ENCODE results near the gene CCL17.

Gene CCL17

DNA sequence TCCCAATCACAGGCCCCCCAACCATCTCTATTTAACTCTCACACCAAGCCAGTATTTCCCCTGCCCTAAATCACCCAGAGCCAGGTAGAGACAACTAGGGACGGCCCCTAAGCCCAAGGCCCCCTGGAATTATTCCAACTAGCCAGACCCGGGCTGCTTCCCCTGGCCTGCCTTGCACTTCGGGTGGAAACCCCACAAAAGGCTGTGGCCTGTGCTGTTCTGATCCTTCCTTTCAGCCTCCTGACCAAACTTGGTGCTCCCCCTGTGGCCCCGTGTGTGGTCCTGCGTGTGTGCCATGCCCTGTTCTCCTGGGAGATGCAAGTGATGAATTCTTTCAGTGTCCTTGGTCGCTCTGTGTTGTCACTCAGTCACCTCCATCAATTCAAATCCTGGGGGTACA is 14.9 kb downstream of the CCL17 start:
- Histone ChIP-seq H3K36me3 (ENCODE audit: insufficient read depth, low read length) (no peaks in the 10 kb centered on the region), H3K4me3 (ENCODE audit: low read depth, low read length) (no peak overlapping the region), H3K79me2 (ENCODE audit: control insufficient read depth, insufficient read depth, low read length, unreplicated experiment) (no peaks in the 10 kb centered on the region), H3K4me1 (ENCODE audit: control insufficient read depth, insufficient read depth, low read length, unreplicated experiment) (peaks cover 12% of the 10 kb centered on the region), H3K27me3 (ENCODE audit: insufficient read depth, low read length) (no peaks in the 10 kb centered on the region), H3K27ac (ENCODE audit: low read depth, low read length) (no peak overlapping the region), H2AFZ (ENCODE audit: low read length, unreplicated experiment) (no peak overlapping the region)

DNA sequence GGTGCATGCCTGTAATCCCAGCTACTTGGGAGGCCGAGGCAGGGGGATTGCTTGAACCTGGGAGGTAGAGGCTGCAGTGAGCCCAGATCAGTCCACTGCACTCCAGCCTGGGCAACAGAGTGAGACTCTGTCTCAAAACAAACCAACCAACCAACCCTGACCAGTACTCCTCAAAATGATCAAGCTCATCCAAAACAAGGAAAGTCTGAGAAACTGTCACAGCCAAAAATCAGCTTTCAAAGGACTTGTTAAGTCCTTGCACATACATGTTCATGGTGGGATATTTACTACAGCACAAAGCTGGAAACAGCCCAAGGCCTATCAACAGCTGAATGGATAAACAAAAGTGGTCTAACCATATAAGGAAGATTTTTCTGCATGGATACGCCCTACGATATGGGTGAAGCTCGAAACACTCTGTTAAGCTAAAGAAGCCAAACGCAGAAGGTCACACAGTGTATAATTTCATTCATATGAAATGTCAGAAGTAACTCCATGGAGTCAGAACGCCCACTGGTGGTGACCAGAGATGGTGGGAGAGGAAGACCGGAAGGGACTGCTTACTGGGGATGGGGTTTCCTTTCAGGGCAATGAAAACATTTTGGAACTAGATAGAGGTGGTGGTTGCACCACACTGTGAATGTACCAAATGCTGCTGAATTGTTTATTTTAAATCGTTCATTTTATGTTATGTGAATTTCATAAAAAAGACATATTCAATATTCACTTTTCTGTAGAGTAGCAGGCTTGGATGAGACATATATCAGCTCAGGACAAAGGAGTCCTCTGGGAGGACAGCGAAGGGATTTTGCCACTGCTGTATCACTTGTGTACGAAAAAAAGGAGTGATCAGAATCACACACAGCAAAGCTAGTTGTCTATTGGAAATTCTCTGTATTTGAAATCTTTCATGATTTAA is 17.7 kb downstream of the CCL17 start:
- H3K79me2 ChIP-seq (ENCODE audit: control insufficient read depth, insufficient read depth, low read length, unreplicated experiment): no peaks in the 10 kb centered on the region
- H3K36me3 ChIP-seq (ENCODE audit: insufficient read depth, low read length): no peaks in the 10 kb centered on the region
- peaks cover 12% of the 10 kb centered on the region for H3K4me1 ChIP-seq (ENCODE audit: control insufficient read depth, insufficient read depth, low read length, unreplicated experiment)
- no peak overlapping the region for H3K27ac ChIP-seq (ENCODE audit: low read depth, low read length)
- no peaks in the 10 kb centered on the region for H3K27me3 ChIP-seq (ENCODE audit: insufficient read depth, low read length)
- H3K4me3 ChIP-seq (ENCODE audit: low read depth, low read length): no peak overlapping the region
- H2AFZ ChIP-seq (ENCODE audit: low read length, unreplicated experiment): peak overlapping the region; percentile 21

DNA sequence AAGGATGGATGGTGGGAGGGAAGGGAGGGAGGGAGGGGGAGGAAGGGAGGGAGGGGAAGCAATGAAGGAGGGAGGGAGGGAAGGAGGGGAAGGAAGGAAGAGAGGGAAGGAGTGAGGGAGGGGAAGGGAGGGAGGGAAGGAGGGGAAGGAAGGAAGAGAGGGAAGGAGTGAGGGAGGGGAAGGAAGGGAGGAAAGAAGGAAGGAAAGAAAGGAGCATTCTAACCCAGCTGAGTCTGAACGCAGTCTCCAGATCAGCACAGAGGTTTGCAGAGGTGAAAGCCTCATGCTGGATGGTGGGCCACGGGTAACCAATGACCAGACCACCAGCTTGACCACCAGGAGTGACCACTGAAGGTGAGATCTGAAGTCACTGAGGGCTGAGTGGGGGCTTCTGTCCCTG is 18.6 kb downstream of the CCL17 start:
- peaks cover 4% of the 10 kb centered on the region; the same call in 1 of the 2 replicates for H3K36me3 ChIP-seq (ENCODE audit: insufficient read depth, low read length)
- no peak overlapping the region for H3K27ac ChIP-seq (ENCODE audit: low read depth, low read length)
- no peaks in the 10 kb centered on the region for H3K79me2 ChIP-seq (ENCODE audit: control insufficient read depth, insufficient read depth, low read length, unreplicated experiment)
- no peak overlapping the region for H3K4me3 ChIP-seq (ENCODE audit: low read depth, low read length)
- no peaks in the 10 kb centered on the region for H3K27me3 ChIP-seq (ENCODE audit: insufficient read depth, low read length)
- H3K4me1 ChIP-seq (ENCODE audit: control insufficient read depth, insufficient read depth, low read length, unreplicated experiment): peaks cover 12% of the 10 kb centered on the region
- H2AFZ ChIP-seq (ENCODE audit: low read length, unreplicated experiment): no peak overlapping the region

DNA sequence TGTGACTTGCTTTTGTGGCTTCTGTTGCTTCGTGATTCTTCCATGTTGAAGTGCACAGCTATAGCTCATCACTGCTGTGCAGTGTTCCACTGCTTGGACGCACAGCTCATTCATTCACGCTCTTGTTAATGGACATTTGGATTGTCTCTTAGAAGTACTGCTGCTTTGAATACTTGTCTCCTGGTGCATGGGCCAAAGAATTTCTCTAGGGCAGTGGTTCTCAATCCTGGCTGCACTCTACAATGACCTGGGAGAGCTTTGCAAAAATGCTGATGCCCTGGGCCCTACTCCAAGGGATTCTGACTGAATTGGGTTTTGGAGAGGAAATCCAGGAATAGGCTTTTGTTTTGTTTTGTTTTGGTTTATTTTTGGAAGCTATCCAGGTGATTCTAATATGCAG is 20.0 kb downstream of the CCL17 start:
- no peaks in the 10 kb centered on the region for H3K79me2 ChIP-seq (ENCODE audit: control insufficient read depth, insufficient read depth, low read length, unreplicated experiment)
- H3K4me1 ChIP-seq (ENCODE audit: control insufficient read depth, insufficient read depth, low read length, unreplicated experiment): peaks cover 7% of the 10 kb centered on the region
- H2AFZ ChIP-seq (ENCODE audit: low read length, unreplicated experiment): no peak overlapping the region
- no peak overlapping the region for H3K4me3 ChIP-seq (ENCODE audit: low read depth, low read length)
- H3K27me3 ChIP-seq (ENCODE audit: insufficient read depth, low read length): no peaks in the 10 kb centered on the region
- no peak overlapping the region for H3K27ac ChIP-seq (ENCODE audit: low read depth, low read length)
- H3K36me3 ChIP-seq (ENCODE audit: insufficient read depth, low read length): peaks cover 4% of the 10 kb centered on the region; the same call in 1 of the 2 replicates

DNA sequence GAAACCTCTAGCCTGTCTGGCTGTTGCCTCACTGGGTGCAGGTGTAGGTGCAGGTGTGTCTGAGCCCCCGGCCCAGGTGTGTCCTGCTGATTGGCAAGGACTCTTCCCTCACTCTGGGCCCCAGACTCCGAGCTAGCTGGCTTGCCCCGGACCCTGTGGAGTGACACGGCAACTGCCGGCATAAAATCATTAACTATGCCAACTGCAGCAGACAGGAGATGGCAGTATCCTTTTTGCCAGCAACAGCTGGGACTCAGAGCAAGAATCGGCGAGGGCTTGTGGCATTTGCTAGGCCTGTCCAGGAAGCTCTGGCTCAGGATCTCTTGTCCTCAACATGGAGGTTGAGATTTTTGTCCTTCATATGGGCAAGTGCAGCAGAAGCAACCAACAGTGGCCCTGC is 21.8 kb downstream of the CCL17 start:
- H3K79me2 ChIP-seq (ENCODE audit: control insufficient read depth, insufficient read depth, low read length, unreplicated experiment): no peaks in the 10 kb centered on the region
- peaks cover 4% of the 10 kb centered on the region; the same call in 1 of the 2 replicates for H3K36me3 ChIP-seq (ENCODE audit: insufficient read depth, low read length)
- H3K27me3 ChIP-seq (ENCODE audit: insufficient read depth, low read length): no peaks in the 10 kb centered on the region
- H3K27ac ChIP-seq (ENCODE audit: low read depth, low read length): no peak overlapping the region
- no peak overlapping the region for H3K4me3 ChIP-seq (ENCODE audit: low read depth, low read length)
- no peak overlapping the region for H2AFZ ChIP-seq (ENCODE audit: low read length, unreplicated experiment)
- H3K4me1 ChIP-seq (ENCODE audit: control insufficient read depth, insufficient read depth, low read length, unreplicated experiment): peaks cover 7% of the 10 kb centered on the region

DNA sequence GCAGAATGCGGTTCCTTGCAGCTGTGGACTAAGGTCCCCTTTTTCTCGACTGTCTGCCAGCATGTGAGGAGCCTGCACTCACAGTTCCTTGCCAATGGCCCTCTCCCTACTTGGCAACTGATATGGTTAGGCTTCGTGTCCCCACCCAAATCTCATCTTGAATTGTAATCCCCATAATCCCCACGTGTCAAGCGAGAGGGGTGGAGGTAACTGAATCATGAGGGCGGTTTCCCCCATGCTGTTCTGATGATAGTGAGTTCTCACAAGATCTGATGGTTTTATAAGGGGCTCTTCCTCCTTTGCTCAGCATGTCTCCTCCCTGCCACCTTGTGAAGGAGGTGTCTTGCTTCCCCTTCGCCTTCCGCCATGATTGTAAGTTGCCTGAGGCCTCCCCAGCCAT is 22.7 kb downstream of the CCL17 start:
- Histone ChIP-seq H2AFZ (ENCODE audit: low read length, unreplicated experiment) (no peak overlapping the region), H3K4me3 (ENCODE audit: low read depth, low read length) (no peak overlapping the region), H3K27ac (ENCODE audit: low read depth, low read length) (no peak overlapping the region), H3K4me1 (ENCODE audit: control insufficient read depth, insufficient read depth, low read length, unreplicated experiment) (peaks cover 4% of the 10 kb centered on the region), H3K36me3 (ENCODE audit: insufficient read depth, low read length) (peaks cover 7% of the 10 kb centered on the region; the same call in 1 of the 2 replicates), H3K27me3 (ENCODE audit: insufficient read depth, low read length) (no peaks in the 10 kb centered on the region), H3K79me2 (ENCODE audit: control insufficient read depth, insufficient read depth, low read length, unreplicated experiment) (no peaks in the 10 kb centered on the region)

DNA sequence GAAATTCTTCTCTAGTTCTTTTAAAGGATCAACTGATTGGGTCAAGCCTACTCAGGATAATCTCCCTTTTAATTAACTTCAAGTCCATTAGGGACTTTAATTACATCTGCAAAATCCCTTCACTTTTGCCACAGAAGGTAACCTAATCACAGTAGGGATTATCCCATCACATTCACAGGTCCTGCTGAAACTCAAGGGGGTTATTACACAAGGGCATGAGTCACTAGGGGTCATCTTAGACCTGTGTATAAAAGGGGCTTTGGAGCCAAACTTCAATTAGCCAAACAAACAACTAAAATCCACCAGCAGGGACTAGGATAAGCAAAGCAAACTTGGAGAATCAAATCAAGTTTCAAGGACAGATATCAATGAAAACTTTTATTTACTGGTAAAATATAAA is 23.3 kb downstream of the CCL17 start:
- Histone ChIP-seq H2AFZ (ENCODE audit: low read length, unreplicated experiment) (no peak overlapping the region), H3K27me3 (ENCODE audit: insufficient read depth, low read length) (no peaks in the 10 kb centered on the region), H3K27ac (ENCODE audit: low read depth, low read length) (no peak overlapping the region), H3K36me3 (ENCODE audit: insufficient read depth, low read length) (peaks cover 7% of the 10 kb centered on the region; the same call in 1 of the 2 replicates), H3K4me1 (ENCODE audit: control insufficient read depth, insufficient read depth, low read length, unreplicated experiment) (no peaks in the 10 kb centered on the region), H3K4me3 (ENCODE audit: low read depth, low read length) (no peak overlapping the region), H3K79me2 (ENCODE audit: control insufficient read depth, insufficient read depth, low read length, unreplicated experiment) (no peaks in the 10 kb centered on the region)

DNA sequence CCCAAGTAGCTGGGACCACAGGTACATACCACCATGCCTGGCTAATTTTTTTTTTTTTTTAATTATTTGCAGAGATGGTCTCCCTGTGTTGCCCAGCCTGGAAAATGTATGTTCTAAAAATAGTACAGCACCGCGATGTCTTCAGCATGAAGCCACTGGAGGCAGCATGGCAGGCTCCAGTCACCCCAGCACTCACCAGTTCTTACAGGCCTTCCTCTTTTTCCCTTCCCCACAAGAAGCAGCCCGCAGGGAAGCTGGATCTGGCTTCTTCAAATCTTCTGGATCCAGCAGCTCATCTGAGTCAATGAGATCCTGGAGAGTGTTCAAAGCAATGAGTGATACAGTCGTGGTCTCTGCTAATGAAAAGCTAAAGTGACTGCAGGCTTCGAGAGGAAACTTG is 26.4 kb downstream of the CCL17 start:
- H3K27ac ChIP-seq (ENCODE audit: low read depth, low read length): no peak overlapping the region
- H3K79me2 ChIP-seq (ENCODE audit: control insufficient read depth, insufficient read depth, low read length, unreplicated experiment): no peaks in the 10 kb centered on the region
- peaks cover 15% of the 10 kb centered on the region for H3K36me3 ChIP-seq (ENCODE audit: insufficient read depth, low read length)
- no peak overlapping the region for H2AFZ ChIP-seq (ENCODE audit: low read length, unreplicated experiment)
- no peak overlapping the region for H3K4me3 ChIP-seq (ENCODE audit: low read depth, low read length)
- no peaks in the 10 kb centered on the region for H3K27me3 ChIP-seq (ENCODE audit: insufficient read depth, low read length)
- no peaks in the 10 kb centered on the region for H3K4me1 ChIP-seq (ENCODE audit: control insufficient read depth, insufficient read depth, low read length, unreplicated experiment)

DNA sequence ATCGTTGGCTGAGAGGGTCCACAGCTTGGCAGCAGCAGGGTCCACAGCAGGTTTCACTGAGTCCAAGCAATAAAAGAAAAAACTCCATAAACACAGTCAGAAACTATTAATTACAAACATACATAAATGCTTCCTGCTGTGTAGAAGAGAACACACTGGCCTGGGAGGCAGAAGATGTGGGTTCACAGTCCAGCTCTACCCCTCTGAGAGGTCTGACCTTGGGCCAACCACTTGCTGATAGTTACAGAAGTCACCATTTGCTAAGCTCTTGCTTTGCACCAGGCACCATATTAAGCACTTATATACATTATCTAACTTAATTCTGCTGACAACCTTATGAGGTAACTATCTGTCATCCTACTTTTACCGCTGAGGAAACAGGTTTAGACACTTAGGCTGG is 27.9 kb downstream of the CCL17 start:
- Histone ChIP-seq H3K4me3 (ENCODE audit: low read depth, low read length) (no peak overlapping the region), H3K27me3 (ENCODE audit: insufficient read depth, low read length) (no peaks in the 10 kb centered on the region), H3K79me2 (ENCODE audit: control insufficient read depth, insufficient read depth, low read length, unreplicated experiment) (no peaks in the 10 kb centered on the region), H2AFZ (ENCODE audit: low read length, unreplicated experiment) (no peak overlapping the region), H3K4me1 (ENCODE audit: control insufficient read depth, insufficient read depth, low read length, unreplicated experiment) (no peaks in the 10 kb centered on the region), H3K27ac (ENCODE audit: low read depth, low read length) (no peak overlapping the region), H3K36me3 (ENCODE audit: insufficient read depth, low read length) (peaks cover 15% of the 10 kb centered on the region)

DNA sequence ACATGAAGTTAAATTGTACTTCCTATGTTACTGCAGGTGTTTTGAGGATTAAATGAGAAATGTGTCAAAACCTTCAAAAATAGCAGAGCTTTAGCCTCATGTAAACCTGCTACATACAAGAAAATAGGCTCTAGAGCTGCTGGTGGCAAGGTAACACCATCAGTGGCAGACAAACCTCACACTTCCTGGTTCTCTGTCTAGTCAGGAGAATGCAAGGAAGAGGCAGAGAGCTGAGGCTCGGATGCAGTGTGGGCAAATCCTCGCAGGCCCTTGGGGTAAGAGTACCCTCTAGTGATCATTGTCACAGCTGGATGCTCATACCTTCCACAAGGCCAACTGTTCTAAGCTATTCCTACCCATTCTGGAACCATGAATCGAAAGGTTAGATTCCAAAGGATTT is 28.4 kb downstream of the CCL17 start:
- peaks cover 12% of the 10 kb centered on the region for H3K36me3 ChIP-seq (ENCODE audit: insufficient read depth, low read length)
- no peaks in the 10 kb centered on the region for H3K79me2 ChIP-seq (ENCODE audit: control insufficient read depth, insufficient read depth, low read length, unreplicated experiment)
- no peaks in the 10 kb centered on the region for H3K27me3 ChIP-seq (ENCODE audit: insufficient read depth, low read length)
- H2AFZ ChIP-seq (ENCODE audit: low read length, unreplicated experiment): no peak overlapping the region
- no peaks in the 10 kb centered on the region for H3K4me1 ChIP-seq (ENCODE audit: control insufficient read depth, insufficient read depth, low read length, unreplicated experiment)
- no peak overlapping the region for H3K4me3 ChIP-seq (ENCODE audit: low read depth, low read length)
- H3K27ac ChIP-seq (ENCODE audit: low read depth, low read length): no peak overlapping the region

DNA sequence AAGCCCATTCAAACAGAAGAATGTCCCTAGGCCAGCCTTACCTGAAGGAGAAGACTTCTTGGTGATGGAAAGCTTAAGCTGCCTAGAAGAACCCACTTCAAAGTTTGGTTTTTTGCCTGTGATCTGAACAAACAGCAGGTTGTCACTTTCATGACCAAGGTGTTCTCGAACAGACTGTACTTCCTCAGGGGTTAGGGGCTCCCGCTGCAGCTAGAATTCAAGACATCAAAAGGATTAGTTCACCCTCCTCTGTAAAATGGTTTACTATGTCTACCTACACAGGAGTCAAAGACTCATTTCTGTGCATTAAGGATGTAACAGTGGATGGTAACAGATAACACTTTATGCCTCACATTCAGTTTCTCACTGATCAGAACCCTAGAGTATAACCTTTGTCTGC is 29.4 kb downstream of the CCL17 start:
- Histone ChIP-seq H3K4me3 (ENCODE audit: low read depth, low read length) (no peak overlapping the region), H2AFZ (ENCODE audit: low read length, unreplicated experiment) (no peak overlapping the region), H3K4me1 (ENCODE audit: control insufficient read depth, insufficient read depth, low read length, unreplicated experiment) (no peaks in the 10 kb centered on the region), H3K36me3 (ENCODE audit: insufficient read depth, low read length) (peaks cover 15% of the 10 kb centered on the region), H3K79me2 (ENCODE audit: control insufficient read depth, insufficient read depth, low read length, unreplicated experiment) (no peaks in the 10 kb centered on the region), H3K27me3 (ENCODE audit: insufficient read depth, low read length) (no peaks in the 10 kb centered on the region), H3K27ac (ENCODE audit: low read depth, low read length) (no peak overlapping the region)

All from ACC112 (cell line).